ENCODE results near the gene ATAD1.

The ATAD1 gene

GRCh38 chr10:87786421-87786820 is 31.6 kb downstream of the ATAD1 start:
- Histone ChIP-seq H3K27ac (no peak overlapping the region), H3K4me2 (no peak overlapping the region), H3K9ac (no peak overlapping the region), H3K4me1 (ENCODE audit: low read depth, poor library complexity, severe bottlenecking) (no peaks in the 10 kb centered on the region), H3K4me3 (IDR thresholded peaks at IDR 0.05; ENCODE audit: insufficient read depth, low read depth, low read length) (no peak overlapping the region), H2AFZ (ENCODE audit: low read depth) (no peak overlapping the region), H4K20me1 (ENCODE audit: insufficient read depth) (no peaks in the 10 kb centered on the region), H3K27me3 (ENCODE audit: insufficient read depth, low read depth) (no peaks in the 10 kb centered on the region), H3K36me3 (ENCODE audit: insufficient read depth) (peaks cover 4% of the 10 kb centered on the region; the same call in 1 of the 2 replicates), H3K79me2 (ENCODE audit: insufficient read depth, low read depth) (no peaks in the 10 kb centered on the region)
- TF ChIP-seq, protein P1, sequence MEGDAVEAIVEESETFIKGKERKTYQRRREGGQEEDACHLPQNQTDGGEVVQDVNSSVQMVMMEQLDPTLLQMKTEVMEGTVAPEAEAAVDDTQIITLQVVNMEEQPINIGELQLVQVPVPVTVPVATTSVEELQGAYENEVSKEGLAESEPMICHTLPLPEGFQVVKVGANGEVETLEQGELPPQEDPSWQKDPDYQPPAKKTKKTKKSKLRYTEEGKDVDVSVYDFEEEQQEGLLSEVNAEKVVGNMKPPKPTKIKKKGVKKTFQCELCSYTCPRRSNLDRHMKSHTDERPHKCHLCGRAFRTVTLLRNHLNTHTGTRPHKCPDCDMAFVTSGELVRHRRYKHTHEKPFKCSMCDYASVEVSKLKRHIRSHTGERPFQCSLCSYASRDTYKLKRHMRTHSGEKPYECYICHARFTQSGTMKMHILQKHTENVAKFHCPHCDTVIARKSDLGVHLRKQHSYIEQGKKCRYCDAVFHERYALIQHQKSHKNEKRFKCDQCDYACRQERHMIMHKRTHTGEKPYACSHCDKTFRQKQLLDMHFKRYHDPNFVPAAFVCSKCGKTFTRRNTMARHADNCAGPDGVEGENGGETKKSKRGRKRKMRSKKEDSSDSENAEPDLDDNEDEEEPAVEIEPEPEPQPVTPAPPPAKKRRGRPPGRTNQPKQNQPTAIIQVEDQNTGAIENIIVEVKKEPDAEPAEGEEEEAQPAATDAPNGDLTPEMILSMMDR (conservative IDR thresholded peaks at IDR 0.05; ENCODE audit: low read depth, low read length), result no peak

DNA sequence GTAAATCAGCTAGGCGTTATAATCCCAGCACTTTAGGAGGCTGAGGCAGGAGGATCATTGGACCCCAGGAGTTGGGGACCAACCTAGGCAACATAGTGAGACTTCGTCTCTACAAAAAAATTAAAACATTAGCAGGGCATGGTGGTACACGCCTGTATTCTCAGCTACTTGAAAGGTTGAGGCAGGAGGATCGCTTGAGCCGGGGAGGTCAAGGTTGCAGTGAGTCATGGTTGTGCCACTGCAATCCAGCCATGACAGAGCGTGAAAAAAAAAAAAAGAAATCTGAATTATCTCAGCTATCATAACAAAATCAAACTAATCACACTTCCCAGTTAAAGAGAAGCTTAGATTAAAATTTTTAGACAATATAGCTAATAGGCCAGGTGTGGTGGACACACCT is 35.3 kb downstream of the ATAD1 start:
- TF ChIP-seq, protein P1 (conservative IDR thresholded peaks at IDR 0.05; ENCODE audit: low read depth, low read length), result no peak
- Histone ChIP-seq H3K79me2 (ENCODE audit: insufficient read depth, low read depth) (no peaks in the 10 kb centered on the region), H3K4me2 (no peak overlapping the region), H3K27ac (no peak overlapping the region), H3K27me3 (ENCODE audit: insufficient read depth, low read depth) (no peaks in the 10 kb centered on the region), H3K9ac (no peak overlapping the region), H2AFZ (ENCODE audit: low read depth) (no peak overlapping the region), H3K4me1 (ENCODE audit: low read depth, poor library complexity, severe bottlenecking) (no peaks in the 10 kb centered on the region), H4K20me1 (ENCODE audit: insufficient read depth) (no peaks in the 10 kb centered on the region), H3K4me3 (IDR thresholded peaks at IDR 0.05; ENCODE audit: insufficient read depth, low read depth, low read length) (no peak overlapping the region), H3K36me3 (ENCODE audit: insufficient read depth) (no peaks in the 10 kb centered on the region)

DNA sequence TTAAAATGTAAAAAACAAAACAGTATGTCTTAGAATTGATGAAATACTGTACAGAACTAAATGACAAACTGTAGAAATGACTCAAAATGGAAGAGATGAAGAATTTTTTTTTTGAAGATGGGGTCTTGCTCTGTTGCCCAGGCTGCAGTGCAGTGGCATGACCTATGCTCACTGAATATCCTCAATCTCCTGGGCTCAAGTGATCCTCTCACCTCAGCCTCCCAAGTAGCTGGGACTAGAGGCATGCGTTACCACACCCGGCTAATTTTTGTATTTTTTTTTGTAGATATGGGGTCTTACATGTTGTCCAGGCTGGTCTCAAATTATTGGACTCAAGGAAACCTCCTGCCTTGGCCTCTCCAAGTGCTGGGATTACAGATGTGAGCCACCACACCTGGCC is 36.5 kb downstream of the ATAD1 start:
- no peaks in the 10 kb centered on the region for H3K36me3 ChIP-seq (ENCODE audit: insufficient read depth)
- H3K9ac ChIP-seq, result no peak overlapping the region
- no peaks in the 10 kb centered on the region for H3K27me3 ChIP-seq (ENCODE audit: insufficient read depth, low read depth)
- TF ChIP-seq, protein P1 (conservative IDR thresholded peaks at IDR 0.05; ENCODE audit: low read depth, low read length), result no peak
- H3K79me2 ChIP-seq (ENCODE audit: insufficient read depth, low read depth), result no peaks in the 10 kb centered on the region
- no peaks in the 10 kb centered on the region for H4K20me1 ChIP-seq (ENCODE audit: insufficient read depth)
- no peak overlapping the region for H3K27ac ChIP-seq
- H2AFZ ChIP-seq (ENCODE audit: low read depth), result no peak overlapping the region
- no peak overlapping the region for H3K4me3 ChIP-seq (IDR thresholded peaks at IDR 0.05; ENCODE audit: insufficient read depth, low read depth, low read length)
- H3K4me1 ChIP-seq (ENCODE audit: low read depth, poor library complexity, severe bottlenecking), result no peaks in the 10 kb centered on the region
- no peak overlapping the region for H3K4me2 ChIP-seq

DNA sequence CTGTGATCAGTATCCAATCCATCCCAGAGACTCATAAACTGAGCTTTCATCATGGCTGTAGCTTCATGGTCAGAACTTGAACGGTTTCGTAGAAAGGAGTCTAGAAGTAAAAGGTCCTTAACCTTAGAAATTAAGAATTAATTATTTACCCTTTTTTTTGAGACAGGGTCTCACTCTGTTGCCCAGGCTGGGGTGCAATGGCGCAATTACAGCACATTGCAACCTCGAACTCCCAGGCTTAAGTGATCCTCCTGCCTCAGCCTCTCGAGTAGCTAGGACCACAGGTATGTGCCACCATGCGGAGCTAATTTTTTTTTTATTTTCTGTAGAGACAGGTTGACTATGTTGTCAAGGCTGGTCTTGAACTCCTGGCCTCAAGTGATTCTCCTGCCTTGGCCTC is 41.7 kb downstream of the ATAD1 start:
- H2AFZ ChIP-seq (ENCODE audit: low read depth), result no peak overlapping the region
- H3K27me3 ChIP-seq (ENCODE audit: insufficient read depth, low read depth), result no peaks in the 10 kb centered on the region
- no peak overlapping the region for H3K9ac ChIP-seq
- peaks cover 11% of the 10 kb centered on the region for H3K4me1 ChIP-seq (ENCODE audit: low read depth, poor library complexity, severe bottlenecking)
- no peaks in the 10 kb centered on the region for H3K36me3 ChIP-seq (ENCODE audit: insufficient read depth)
- no peaks in the 10 kb centered on the region for H3K79me2 ChIP-seq (ENCODE audit: insufficient read depth, low read depth)
- H3K4me3 ChIP-seq (IDR thresholded peaks at IDR 0.05; ENCODE audit: insufficient read depth, low read depth, low read length), result no peak overlapping the region
- no peaks in the 10 kb centered on the region for H4K20me1 ChIP-seq (ENCODE audit: insufficient read depth)
- H3K27ac ChIP-seq, result no peak overlapping the region
- TF ChIP-seq, protein P1 (conservative IDR thresholded peaks at IDR 0.05; ENCODE audit: low read depth, low read length), result no peak
- H3K4me2 ChIP-seq, result no peak overlapping the region
